NCI-H774 (cell line): Measurements from ENCODE around the gene UBE3D.

Experiments used
- DNase-seq: peaks from one replicate; lab custom pipeline; 2025; lab: John Stamatoyannopoulos, UW

UBE3D gene, protein sequence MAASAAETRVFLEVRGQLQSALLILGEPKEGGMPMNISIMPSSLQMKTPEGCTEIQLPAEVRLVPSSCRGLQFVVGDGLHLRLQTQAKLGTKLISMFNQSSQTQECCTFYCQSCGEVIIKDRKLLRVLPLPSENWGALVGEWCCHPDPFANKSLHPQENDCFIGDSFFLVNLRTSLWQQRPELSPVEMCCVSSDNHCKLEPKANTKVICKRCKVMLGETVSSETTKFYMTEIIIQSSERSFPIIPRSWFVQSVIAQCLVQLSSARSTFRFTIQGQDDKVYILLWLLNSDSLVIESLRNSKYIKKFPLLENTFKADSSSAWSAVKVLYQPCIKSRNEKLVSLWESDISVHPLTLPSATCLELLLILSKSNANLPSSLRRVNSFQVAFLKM

DNA sequence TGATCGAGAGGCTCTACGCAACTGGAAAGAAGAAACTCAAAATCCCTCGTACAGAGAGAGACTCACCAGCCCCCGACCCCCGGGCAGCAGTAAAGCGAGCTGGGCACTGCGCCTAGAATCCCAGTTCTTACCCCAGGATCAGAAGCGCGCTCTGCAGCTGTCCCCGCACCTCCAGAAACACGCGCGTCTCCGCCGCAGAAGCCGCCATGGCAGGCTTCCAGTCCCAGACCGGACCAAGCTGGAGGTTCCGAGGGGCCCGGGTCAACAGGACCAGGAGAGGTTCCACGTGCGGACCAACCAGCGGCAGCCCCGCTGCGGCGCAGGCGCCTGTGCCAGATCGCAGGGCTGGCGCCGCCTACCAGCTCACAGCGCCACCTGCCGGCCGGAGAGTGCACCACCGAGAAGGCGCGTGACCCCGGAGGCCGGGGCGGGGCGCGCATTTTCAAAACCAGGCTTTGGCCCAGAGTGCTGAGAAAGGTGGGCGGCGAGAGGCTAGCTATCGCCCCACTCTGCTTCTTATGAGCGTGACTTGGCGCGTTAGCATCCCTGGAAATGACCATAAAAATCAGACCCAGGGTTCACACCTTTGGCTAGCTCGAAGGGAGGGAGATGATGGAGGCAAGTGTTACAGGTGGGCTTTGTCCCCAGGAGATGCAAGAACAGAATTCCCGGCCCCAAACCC lies at the start of gene UBE3D:
UBE3D (minus strand) TSS at position 331 of the 682 bp plus-strand sequence; CDS start at position 208, 123 bp downstream.
- peak; percentile 94 for DNase-seq

DNA sequence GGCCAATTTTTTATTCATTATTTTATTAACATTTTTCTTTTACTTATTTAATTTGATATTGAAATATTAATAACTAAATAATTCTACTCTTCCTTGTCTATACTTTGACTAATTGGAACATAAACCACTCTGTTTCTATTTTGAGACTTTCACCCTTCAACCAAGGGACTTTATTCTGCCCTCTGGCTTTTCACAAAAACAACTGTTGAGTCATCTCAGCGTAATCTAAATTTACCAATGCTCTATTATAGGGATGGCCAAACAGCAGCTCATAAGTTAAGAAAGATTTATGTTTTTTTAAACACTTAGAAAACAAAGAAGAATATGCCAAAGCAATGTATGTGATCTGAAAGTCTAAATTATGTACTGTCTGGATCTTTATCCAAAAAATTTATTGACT lies 48.5 kb upstream of the UBE3D start:
- DNase-seq = no peak

DNA sequence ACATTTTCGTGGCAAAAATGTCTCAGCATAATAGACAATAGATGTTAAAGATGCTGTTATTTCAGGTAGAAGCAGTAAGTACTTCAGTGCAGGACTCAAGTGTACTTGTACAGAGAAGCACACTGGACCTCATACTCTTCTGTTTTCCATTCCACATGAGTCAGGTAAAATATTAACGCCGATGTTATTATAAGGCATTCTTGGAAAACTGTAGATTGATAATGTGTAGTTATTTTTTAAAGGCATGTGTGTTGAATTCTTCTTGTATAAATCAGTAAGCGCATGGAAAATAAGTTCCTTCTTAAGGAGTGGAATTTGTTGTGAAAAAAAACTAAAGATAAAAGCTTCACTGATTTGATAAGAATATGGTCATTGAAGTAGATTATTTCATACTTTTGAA lies 47.6 kb upstream of the UBE3D start:
- DNase-seq = no peak

DNA sequence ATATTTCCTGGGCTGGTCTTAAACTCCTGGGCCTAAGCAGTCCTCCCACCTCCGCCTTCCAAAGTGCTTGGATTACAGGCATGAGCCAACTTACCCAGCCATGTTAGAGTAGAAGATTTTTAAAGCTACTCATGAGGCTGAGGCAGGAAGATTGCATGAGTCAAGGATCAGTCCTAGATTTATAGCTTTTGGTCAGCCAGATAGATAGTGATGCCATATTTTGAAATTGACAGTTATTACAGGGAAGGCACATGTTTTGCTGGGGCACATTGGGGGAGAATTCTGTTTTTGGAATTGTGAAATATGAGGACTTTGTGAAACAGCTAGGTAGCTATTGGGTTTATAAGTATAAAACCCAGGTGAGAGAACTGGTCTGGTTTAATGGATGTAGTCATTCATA lies 42.7 kb upstream of the UBE3D start:
- DNase-seq = no peak

DNA sequence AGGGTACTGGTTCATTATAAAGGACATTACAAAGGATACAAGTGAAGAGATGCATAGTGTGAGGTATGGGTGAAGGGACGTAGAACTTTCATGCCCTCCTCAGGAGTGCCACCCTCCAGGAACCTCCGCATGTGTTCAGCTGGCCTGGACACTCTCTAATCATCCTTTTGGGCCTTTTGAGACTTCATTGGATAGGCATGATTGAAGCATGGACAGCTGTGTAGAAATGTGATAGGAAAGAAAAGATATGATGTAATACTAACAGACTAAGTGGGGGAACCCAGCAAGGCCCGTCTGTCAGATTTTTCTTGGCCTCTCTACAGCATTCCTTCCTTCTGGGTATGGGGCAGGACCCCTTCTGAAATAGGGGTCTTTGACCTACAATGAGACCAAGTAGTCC lies 32.9 kb upstream of the UBE3D start:
- DNase-seq = no peak

DNA sequence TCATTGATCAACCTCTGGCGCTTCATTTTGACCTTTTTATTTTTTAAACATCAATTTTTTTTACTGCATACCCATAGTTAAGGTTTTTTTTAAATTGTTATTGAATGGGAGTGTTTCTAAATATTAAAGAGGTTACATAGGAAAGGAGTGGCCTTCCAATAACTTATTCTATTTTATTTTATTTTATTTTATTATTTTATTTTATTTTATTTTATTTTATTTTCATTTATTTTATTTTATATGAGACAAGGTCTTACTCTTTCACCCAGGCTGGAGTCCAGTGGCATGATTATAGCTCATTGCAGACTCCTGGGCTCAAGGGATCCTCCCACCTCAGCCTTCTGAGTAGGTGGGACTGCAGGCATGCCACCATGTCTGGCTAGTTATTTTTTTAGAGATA lies 32.0 kb upstream of the UBE3D start:
- no peak for DNase-seq

DNA sequence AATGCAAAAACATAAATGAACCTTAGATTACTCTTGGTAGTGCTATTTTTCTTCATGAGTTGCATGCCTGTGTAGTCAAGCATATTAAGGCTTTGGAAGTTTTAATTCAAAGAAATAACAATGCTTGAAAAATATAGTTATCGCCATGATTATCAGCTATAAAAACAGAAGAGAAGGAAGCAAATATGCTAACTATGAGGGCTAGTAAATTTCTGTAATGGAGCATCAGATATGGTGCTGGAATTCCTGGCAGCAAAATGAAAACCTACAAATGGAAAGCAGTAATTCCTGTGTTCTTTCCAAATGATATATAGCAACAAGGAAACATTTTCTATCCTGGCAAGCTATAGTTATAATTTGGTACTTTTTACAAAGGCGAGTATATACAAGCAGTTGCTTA lies 31.6 kb upstream of the UBE3D start:
- no peak for DNase-seq

DNA sequence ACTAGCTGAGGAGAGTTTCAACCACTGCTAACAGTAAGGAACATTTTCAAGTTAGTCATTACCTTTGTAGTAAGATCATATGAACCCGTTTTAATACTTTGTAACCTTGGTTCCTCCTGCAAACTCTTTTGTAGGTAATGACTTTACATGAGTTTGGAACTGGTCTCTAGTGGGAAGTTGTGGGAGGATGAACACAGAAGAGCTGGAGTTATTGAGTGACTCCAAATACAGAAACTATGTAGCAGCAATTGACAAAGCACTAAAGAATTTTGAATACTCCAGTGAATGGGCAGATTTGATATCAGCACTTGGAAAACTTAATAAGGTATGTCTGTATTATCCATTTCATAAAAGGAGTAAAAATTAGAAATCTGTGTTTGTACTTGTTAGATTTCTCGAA lies 31.1 kb upstream of the UBE3D start:
- no peak for DNase-seq

DNA sequence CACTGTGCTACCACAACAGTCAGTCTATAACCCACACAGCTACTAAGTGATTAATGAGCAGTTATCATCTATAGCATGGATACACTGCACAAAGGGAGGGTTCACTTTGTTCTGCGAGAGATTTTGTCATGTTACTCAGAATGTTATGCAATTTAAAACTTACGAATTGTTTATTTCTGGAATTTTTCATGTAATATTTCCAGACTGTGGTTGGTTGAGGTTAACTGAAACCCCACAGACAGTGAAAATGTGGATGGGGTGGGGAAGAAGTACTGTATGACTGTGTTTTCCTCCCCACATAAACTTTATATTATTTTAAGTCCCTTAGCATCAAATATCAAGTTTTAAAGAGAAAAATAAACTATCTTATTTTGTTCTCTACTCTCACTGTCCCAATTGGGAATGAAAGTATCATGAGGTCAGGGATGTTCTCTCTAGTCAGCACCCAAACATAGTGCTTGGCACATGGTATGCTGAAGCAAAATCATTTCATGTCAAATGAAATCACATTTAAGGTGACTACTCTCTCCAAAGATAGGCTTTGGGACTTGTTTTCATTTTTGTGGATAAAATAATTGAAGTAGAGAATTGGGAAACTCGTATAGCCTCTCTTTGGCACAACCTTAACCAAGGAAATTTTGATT lies 27.2 kb upstream of the UBE3D start:
- DNase-seq = no peak

DNA sequence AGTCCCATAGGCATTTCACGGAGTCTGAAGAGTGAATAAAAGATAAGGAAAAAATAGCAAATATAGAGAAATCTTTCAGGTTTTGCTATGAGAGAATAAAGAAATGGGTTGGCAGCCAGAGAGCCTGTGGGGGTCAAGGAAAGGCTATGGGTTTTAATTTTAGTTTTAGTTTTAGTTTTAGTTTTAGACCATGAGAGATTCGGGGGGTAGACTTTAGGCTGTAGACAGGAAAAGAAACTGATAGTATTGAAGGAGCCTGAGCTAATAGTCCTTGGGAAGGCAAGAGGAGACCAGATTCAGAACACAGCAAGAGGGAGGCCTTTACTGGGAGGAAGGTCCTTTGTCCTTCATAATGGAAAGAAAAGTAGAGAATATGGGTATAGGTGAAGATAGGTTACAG lies 21.1 kb upstream of the UBE3D start:
- no peak for DNase-seq

DNA sequence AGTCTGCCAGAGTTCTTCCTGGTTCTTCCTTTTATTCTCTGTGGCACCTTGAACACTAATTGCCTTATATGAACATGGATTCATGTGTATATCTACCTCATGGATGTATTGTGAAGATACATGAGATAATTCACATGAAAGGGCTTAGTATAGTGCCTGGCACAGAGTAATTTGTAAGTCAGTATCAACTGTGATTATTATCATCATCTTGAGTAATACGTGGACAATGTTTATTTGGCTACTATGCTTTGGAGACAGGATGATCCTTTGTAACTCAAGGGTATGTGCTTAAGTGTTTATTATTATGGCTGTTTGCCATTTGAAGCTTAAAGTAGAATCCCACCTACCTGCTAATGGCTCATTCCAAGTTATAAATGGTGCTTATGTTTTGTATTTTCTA lies 17.8 kb upstream of the UBE3D start:
- DNase-seq = no peak

DNA sequence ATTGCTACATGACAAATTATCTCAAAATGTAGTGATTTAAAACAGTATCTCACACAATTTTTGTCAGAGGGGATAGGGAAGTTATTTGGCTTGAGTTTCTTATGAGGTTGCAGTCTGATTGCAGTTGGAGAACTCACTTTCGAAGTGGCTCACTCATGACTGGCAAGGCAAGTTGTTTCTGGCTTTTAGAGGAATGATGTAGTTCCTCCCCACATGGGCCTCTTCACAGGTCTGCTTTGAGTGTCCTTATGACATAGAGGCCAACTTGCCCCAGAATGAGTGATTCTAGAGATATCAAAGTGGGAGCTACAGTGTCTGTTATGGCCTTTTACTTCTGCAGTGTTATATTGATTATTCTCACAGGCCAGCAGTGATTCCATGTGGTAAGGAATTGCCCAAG lies 8.0 kb upstream of the UBE3D start:
- no peak for DNase-seq

DNA sequence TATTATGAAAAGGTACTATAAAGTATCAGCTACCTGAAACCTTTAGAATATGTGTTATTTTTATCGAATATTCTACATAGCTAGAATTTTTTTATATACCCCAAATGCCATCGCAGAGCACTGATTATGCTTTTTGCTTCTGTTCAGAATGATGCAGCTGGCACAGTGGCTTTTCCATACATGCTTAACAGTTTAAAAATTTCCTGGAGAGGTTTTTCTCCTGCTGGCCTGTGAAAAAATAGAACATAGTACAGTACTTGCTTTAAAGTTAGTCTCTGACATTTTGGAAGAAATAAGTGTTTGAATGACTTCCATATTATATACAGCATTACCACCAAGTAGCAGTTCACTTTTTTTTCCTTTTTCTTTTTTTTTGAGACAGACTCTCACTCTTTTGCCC lies 7.1 kb upstream of the UBE3D start:
- DNase-seq = no peak

DNA sequence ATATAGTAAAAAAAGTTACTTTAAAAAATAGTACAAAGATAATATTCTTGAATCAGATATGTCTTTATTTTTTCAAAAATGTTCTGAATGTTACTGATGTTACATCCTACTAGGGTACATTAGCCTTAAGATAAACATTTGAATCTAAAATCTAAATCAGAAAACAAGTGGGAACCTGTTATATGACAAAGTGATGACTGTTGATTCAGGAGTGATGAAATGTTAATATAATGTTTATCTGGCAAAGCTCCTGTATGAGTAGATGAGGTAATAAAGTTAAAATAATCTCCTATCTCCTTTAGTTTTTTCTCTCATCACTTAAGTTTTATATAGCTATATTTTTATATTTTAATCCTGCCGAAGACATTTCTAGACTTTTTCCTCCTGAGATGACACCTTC lies 6.1 kb upstream of the UBE3D start:
- no peak for DNase-seq

DNA sequence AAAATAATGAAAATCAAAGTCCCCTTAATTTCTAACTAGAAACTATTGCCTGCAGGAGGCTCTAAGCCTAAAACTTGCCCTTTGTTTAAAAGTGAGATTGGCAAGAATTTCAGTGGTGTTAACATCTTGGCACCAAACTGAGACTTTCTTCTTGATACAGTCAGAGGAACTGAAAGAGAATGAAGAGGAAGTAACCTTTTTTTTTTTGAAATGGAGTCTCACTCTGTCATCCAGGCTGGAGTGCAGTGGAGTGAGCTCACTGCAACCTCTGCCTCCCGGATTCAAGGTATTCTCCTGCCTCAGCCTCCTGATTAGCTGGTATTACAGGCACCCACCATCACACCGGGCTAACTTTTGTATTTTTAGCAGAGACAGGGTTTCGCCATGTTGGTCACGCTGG lies 5.4 kb upstream of the UBE3D start:
- no peak for DNase-seq

DNA sequence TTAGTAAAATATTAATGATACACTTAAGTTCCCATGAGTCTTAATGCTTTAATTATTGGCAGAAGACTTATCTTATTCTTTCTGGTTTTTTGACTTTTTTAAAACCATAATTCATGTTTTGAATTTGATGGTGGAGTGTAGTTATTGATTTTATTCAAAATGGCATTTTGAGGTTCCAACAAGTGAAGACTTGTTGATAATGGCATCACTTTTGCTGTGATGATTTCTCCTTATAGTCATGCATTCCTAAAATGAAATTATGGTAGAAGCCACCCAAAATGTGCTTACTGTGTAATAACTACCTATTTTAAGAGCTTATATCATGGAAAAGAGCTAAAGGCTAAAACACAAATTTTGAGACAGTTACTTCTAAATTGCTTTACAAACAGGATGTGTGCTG lies 4.0 kb upstream of the UBE3D start:
- DNase-seq = no peak

DNA sequence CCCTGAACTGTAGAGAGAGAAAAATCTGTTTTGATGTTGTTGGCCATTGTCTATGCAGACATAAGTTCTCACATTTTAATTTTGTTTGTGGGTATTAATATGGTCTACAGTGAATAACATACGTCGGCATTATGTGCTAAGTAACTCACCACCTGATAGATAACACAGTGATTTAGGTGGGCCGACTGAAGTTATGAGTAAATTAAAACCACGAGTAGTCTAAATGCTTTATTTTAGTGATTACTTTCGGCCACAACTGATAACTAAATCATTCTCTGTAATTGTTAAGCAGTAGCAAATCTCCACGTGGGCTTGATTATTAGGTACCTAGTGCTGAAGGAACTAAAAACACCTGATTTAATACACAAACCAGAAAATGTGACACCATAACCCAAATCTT lies 3.0 kb upstream of the UBE3D start:
- no peak for DNase-seq

DNA sequence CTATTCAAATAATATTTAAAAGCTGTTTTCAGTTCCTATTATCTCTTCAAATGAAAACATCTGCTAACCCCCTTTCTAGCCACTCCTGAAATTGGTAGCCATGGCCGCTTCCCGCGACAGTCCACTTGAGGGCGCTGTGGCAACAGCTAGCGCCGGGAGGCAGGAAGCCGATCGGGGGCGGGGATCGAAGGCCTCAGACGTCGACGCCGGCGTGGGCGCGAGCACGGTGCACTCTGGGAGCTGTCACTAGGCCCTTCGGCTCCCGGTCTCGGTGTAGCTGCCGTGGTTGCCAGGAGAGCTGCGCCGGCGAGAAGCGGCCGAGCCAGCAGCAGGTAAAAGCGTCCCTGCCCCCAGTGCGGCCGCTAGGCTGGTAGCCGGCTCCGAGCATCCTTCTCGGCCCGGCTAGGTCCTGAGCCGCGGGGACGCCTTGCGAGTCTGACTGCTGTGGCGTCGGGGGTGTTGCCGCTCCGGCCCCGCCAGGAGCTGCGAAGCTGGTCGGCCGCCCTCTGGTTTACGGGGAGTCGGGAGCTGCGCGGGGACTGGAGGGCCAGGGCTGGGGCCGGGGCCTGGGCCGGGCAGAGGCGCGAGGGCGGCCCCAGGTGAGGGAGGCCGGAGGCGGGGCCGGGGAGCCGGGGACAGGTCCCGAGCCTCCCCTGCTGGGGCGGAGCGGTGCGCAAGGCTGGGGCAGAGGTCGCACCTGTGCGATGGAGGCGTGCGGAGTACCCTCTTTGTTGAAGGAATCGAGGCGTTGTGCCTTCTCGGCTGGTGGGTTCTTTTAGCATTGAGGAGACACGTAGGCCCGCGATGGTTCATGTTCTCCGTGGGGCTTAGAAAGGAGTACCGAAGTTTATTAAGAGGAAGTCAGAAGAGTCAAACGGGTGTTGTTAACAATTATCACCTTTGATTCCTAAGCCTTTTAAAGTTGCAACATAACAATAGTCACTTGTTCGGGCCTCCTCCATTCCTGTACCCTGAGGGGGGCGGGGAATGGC lies 2.1 kb upstream of the UBE3D start, which contains the start of gene DOP1A:
DOP1A (plus strand) TSS at position 224 of the 992 bp plus-strand sequence. CDS start 29,307 bp downstream, outside the sequence.
- peak; percentile 99 for DNase-seq

DNA sequence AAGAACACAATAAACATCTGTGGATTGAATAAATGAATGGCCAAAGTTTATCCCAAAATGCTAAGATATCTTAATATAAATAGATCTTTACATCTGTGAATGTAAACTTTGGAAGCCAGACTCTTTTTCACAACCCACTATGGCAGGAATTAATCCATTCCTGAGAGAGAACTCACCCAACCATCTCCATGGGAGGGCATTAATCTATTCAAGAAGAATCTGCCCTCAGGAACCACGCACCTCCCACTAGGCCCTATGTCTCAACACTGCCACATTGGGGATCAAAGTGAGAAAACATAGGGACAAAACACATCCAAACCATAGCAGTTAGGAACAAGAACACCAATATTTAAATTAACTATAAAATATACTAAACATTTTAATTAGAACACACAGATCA lies 3.4 kb downstream of the UBE3D start:
- no peak for DNase-seq

DNA sequence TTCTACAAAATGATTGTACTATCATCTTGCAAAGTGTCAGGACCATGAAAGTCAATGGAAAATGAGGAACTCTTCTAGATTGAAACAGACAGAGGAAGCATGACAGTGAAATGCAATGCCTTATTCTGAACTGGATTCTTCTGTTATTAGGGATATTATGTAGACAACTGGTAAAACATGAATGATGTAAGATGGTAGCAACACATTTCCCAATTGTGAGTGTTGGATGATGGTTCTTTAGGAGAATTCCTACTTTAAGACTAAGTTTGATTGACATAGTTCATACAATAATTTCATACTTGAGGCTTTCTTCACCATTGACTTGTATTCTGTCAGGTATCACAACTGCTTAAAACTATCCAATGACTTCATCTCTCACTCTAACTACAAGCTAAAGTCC lies 4.5 kb downstream of the UBE3D start:
- no peak for DNase-seq

DNA sequence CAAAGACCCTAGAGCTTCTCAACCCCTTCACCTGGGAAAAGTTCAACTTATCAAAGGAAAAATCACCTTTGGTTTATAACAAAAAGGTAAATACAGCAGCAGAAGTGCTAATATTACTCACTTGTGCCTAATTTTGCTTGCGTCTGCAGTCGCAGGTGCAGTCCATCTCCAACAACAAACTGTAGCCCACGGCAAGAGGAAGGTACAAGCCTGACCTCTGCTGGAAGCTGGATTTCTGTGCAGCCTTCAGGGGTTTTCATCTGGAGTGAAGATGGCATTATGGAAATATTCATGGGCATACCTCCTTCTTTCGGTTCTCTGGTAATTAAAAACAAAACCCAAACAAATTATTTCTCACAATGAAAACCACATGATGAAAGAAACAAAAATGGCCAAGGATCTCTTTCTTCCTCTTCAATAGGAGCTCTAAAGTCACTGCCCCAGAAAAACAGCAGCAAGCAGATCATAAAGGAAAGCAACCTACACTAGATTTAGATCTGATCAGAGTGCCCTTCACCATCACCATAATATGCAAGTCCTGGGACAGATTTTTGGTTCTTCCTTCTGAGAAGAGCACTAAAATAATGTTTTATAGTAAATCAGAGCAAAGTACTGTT lies 7.8 kb downstream of the UBE3D start:
- DNase-seq = peak; percentile 78
